Activated T-helper 17 cell treated with anti-CD3 and anti-CD28 coated beads, Interleukin-2, amount 50 U/mL, for 72 hours (primary cell): ENCODE results near the gene NOTCH1. TPM values are rescaled to one million over a fixed set of nuclear protein-coding genes. Genes with fewer than 3 reads are reported as not detected.
A peak's percentile ranks its signal among the peaks of the same experiment; 100 is the strongest.

ENCODE experiments used
- ATAC-seq: fragments of 150-1000 bp; cut with Tn5 transposase; replicated peaks from 2 replicates; pipeline ENCODE4 v1.10.0; 2021; ENCODE audit warnings: mild to moderate bottlenecking, moderate library complexity
- H3K27ac Mint-ChIP-seq: one replicate; pipeline ENCODE4 v1.8.0; 2022; ENCODE audit warnings: mixed read lengths
- H3K27me3 Mint-ChIP-seq: one replicate; pipeline ENCODE4 v1.8.0; 2022; ENCODE audit warnings: mixed read lengths
- H3K36me3 Mint-ChIP-seq: one replicate; pipeline ENCODE4 v1.8.0; 2022; ENCODE audit warnings: low read depth, mild to moderate bottlenecking, mixed read lengths
- H3K4me1 Mint-ChIP-seq: one replicate; pipeline ENCODE4 v1.8.0; 2022; ENCODE audit warnings: mixed read lengths
- H3K4me3 Mint-ChIP-seq: one replicate; pipeline ENCODE4 v1.8.0; 2022; ENCODE audit warnings: mild to moderate bottlenecking, mixed read lengths
- H3K9me3 Mint-ChIP-seq: one replicate; pipeline ENCODE4 v1.8.0; 2022; ENCODE audit warnings: mixed read lengths
- total RNA-seq, 2 donors: library from RNA; stranded (reverse); gene quantifications; one replicate each; pipeline ENCODE4 v1.2.3, GENCODE V29; 2022

NOTCH1 gene
- total RNA-seq, 2 donors from 2014 or later = 63.8 to 65.9 TPM

GRCh38 chr9:136538599-136539426 lies 7.0 kb downstream of the NOTCH1 start:
- Mint-ChIP-seq H3K27ac (peak overlapping the region; percentile 98), H3K36me3 (peaks cover 59% of the 10 kb centered on the region), H3K9me3 (no peaks in the 10 kb centered on the region), H3K4me3 (peak overlapping the region; percentile 94), H3K27me3 (no peaks in the 10 kb centered on the region), H3K4me1 (peaks cover 28% of the 10 kb centered on the region)
- ATAC-seq = peak; percentile 83

GRCh38 chr9:136537896-136538598 lies 7.8 kb downstream of the NOTCH1 start:
- H3K27ac Mint-ChIP-seq = peak overlapping the region; percentile 98
- H3K9me3 Mint-ChIP-seq = no peaks in the 10 kb centered on the region
- peaks cover 28% of the 10 kb centered on the region for H3K4me1 Mint-ChIP-seq
- peaks cover 57% of the 10 kb centered on the region for H3K36me3 Mint-ChIP-seq
- ATAC-seq = no peak
- H3K4me3 Mint-ChIP-seq = peak overlapping the region; percentile 94
- H3K27me3 Mint-ChIP-seq = no peaks in the 10 kb centered on the region

DNA sequence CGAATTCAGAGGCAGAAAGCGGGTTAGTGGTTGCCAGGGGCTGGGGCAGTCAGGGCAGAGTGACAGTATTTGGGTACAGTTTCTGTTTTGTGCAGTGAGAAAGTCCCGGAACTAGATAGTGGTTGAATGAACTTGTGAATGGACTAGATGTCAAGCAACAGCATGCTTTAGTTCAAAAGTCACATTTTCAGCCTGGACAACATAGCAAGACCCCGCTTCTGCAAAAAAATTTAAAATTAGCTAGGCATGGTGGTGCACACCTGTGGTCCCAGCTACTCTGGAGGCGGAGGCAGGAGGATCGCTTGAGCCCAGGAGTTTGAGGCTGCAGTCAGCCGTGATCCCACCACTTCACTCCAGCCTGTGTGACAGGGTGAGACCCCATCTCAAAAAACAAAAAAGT lies 8.4 kb downstream of the NOTCH1 start:
- Mint-ChIP-seq H3K9me3 (no peaks in the 10 kb centered on the region), H3K4me1 (peaks cover 28% of the 10 kb centered on the region), H3K4me3 (peak overlapping the region; percentile 94), H3K27me3 (no peaks in the 10 kb centered on the region), H3K27ac (no peak overlapping the region), H3K36me3 (peaks cover 52% of the 10 kb centered on the region)
- ATAC-seq = no peak

DNA sequence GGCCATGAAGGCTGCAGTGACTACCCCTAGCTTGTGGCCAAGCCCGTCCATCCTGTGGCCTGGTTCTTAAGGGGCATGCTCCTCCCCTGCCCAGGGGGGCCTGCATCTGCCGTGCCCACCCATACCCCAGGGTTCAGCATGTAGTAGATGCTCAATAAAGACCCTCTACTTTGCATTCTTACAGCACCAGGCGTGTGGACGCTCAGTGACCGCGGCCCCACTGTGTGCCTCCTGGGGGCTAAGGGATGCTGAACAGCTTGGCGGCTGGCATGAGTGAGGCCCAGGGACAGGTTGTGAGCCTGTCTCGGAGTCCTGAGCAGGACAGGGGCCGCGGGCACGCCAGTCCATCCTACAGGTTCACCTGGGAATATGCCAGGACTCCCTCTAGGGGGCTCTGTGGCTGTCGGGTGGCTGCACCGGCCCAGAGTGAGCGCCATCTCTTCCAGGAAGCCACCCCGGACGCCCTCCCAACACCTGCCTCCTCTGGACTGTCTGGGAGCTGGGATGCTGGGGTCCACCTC lies 9.1 kb downstream of the NOTCH1 start:
- H3K27ac Mint-ChIP-seq = no peak overlapping the region
- no peaks in the 10 kb centered on the region for H3K9me3 Mint-ChIP-seq
- no peaks in the 10 kb centered on the region for H3K27me3 Mint-ChIP-seq
- H3K4me3 Mint-ChIP-seq = peak overlapping the region; percentile 94
- H3K36me3 Mint-ChIP-seq = peaks cover 49% of the 10 kb centered on the region
- H3K4me1 Mint-ChIP-seq = peaks cover 32% of the 10 kb centered on the region
- ATAC-seq = no peak

GRCh38 chr9:136536051-136536720 lies 9.7 kb downstream of the NOTCH1 start:
- Mint-ChIP-seq H3K4me1 (peaks cover 31% of the 10 kb centered on the region), H3K27ac (no peak overlapping the region), H3K27me3 (no peaks in the 10 kb centered on the region), H3K9me3 (no peaks in the 10 kb centered on the region), H3K4me3 (no peak overlapping the region), H3K36me3 (peaks cover 46% of the 10 kb centered on the region)
- no peak for ATAC-seq

GRCh38 chr9:136535070-136535469 lies 10.8 kb downstream of the NOTCH1 start:
- Mint-ChIP-seq H3K27me3 (no peaks in the 10 kb centered on the region), H3K4me3 (no peak overlapping the region), H3K4me1 (peaks cover 20% of the 10 kb centered on the region), H3K9me3 (no peaks in the 10 kb centered on the region), H3K27ac (no peak overlapping the region), H3K36me3 (peaks cover 35% of the 10 kb centered on the region)
- no peak for ATAC-seq

DNA sequence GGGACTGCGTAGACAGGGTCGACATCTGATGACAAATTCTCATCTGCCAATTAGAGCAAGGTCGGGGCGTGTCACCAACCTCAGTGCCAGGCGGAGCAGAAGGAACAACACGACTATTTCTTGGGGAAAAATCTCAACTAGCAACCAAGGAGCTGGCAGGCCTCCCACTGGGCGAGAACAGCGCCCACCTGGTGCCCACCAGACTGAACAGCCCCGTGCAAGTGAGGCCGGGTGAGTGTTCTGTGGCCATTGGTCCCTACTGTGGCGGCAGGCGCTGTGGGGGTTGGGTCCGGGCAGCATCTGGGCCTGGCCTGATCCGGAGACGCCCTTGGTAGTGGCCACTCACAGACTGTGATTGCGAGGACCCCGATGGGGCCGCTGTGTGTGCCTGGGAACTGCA lies 11.5 kb downstream of the NOTCH1 start:
- no peak for ATAC-seq
- Mint-ChIP-seq H3K4me3 (peak overlapping the region; percentile 72), H3K4me1 (peaks cover 14% of the 10 kb centered on the region), H3K27ac (peak overlapping the region; percentile 83), H3K27me3 (no peaks in the 10 kb centered on the region), H3K36me3 (peaks cover 29% of the 10 kb centered on the region), H3K9me3 (no peaks in the 10 kb centered on the region)

DNA sequence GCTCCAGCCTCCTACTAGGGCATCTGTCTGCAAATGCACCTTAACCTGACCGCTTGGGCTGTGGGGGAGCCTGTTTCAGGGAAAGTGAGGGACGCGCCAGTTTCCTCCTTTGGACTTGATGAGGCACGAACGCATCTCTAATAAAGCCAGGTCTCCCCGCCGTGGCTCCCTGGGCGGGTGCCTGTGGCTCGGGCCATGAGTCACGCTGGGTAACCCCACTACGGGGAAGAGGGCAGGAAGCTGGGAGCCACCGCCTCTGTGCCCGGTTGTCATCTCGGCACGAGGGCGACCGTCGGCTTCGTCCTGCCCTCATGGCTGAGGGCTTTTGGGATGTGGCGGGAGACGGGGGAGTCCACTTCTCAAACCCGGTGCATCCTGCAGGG lies 12.1 kb downstream of the NOTCH1 start:
- Mint-ChIP-seq H3K4me1 (peaks cover 8% of the 10 kb centered on the region), H3K9me3 (no peaks in the 10 kb centered on the region), H3K27me3 (no peaks in the 10 kb centered on the region), H3K36me3 (peaks cover 23% of the 10 kb centered on the region), H3K27ac (peak overlapping the region; percentile 83), H3K4me3 (peak overlapping the region; percentile 72)
- ATAC-seq = peak; percentile 87

- ATAC-seq = peak; percentile 79
- Mint-ChIP-seq H3K27ac (peak overlapping the region; percentile 83), H3K27me3 (no peaks in the 10 kb centered on the region), H3K9me3 (no peaks in the 10 kb centered on the region), H3K4me3 (peak overlapping the region; percentile 72), H3K4me1 (peaks cover 4% of the 10 kb centered on the region), H3K36me3 (peaks cover 18% of the 10 kb centered on the region)
Measured at GRCh38 chr9:136532799-136533774, 12.8 kb downstream of the NOTCH1 start.

DNA sequence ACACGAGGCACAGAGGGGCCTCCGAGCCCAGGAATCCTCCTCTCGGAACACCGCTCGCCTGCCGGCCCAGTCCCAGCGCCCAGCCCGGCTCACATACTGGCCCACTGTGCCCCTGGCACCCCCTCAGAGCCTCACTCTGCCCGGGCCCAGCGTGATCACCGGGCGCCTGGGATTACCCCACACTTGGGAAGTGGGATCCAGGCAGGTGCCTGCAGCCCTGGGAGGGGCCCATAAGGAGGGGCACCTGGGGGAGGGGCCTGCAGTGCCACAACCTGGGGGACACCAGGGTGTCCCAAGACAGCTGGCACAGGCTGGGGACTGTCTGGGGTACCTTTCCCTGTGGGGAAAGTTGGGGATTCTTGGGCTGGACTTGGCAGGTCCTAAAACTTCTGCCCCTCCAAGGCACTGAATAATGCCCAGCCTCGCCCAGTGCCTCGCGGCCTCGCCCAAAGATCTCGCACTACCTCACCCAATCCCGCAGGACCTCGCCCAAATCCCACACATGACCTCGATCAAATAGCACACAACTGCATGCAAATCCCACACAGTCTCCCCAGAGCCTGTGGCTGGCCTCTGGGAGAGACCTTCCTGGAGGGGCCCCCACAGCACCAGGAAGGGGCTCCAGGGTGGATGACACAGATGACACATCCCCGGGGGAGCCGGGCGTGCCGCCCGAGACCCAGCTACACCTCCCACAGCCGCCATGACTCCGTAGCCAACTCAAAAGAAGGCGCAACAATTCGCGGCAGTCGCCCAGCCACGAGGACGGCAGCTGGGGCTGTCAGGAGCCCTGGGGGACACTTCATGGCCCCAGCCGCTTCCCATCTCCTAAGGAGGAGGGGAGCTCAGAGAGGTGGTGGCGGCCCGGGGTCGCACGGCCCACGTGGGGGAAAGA lies 13.7 kb downstream of the NOTCH1 start:
- no peaks in the 10 kb centered on the region for H3K27me3 Mint-ChIP-seq
- H3K36me3 Mint-ChIP-seq = peaks cover 15% of the 10 kb centered on the region
- peak overlapping the region; percentile 75 for H3K27ac Mint-ChIP-seq
- peaks cover 4% of the 10 kb centered on the region for H3K4me1 Mint-ChIP-seq
- ATAC-seq = no peak
- peak overlapping the region; percentile 72 for H3K4me3 Mint-ChIP-seq
- H3K9me3 Mint-ChIP-seq = no peaks in the 10 kb centered on the region

GRCh38 chr9:136531186-136531903 lies 14.5 kb downstream of the NOTCH1 start:
- no peaks in the 10 kb centered on the region for H3K27me3 Mint-ChIP-seq
- peak overlapping the region; percentile 81 for H3K27ac Mint-ChIP-seq
- H3K4me3 Mint-ChIP-seq = peak overlapping the region; percentile 16
- no peak for ATAC-seq
- H3K9me3 Mint-ChIP-seq = no peaks in the 10 kb centered on the region
- peaks cover 4% of the 10 kb centered on the region for H3K4me1 Mint-ChIP-seq
- peaks cover 12% of the 10 kb centered on the region for H3K36me3 Mint-ChIP-seq

DNA sequence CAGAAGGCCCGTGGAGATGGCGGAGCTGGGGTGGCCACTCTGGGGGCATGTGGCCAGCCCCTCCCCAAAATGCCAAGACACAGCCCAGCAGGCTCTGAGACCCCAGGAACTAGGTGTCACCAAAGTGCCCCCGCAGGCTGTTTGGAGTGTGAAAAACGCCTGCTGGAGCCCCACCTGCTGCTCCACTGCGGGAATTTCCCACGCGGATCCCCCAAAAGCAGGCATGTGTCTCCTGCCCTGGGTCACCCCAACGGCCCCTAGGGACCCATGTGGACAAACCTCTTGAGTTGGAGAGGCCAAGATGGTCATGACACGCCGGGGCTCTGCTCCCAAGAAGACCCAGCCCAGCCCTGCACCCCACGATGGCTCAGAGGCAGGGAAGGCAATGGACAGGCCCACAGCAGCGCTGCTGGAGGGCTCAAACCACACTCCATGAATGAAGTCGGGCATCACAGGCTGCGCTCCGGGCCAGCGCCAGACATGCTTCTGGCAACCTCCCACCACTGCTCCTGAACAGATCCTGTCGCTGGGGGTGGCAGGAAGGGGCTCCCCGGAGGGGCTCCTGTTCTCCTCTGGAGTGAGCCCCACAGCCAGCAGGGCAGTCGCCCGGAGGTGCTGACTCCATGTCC lies 15.3 kb downstream of the NOTCH1 start:
- Mint-ChIP-seq H3K4me1 (peaks cover 4% of the 10 kb centered on the region), H3K27ac (peak overlapping the region; percentile 81), H3K4me3 (peak overlapping the region; percentile 16), H3K9me3 (no peaks in the 10 kb centered on the region), H3K27me3 (no peaks in the 10 kb centered on the region), H3K36me3 (peaks cover 12% of the 10 kb centered on the region)
- no peak for ATAC-seq
